Brain microvascular endothelial cell (primary cell): ENCODE measurements around the gene EIF4E2.

Experiments
- DNase-seq: peaks from one replicate; pipeline ENCODE4 v3.0.0-alpha.2; 2020
- H3K27ac ChIP-seq: fragments of 250-450 bp; sonication (Bioruptor Pico); 2 replicates; pipeline ENCODE4 v1.5.1; 2020; ENCODE audit warnings: mild to moderate bottlenecking, moderate library complexity
- H3K27me3 ChIP-seq: fragments of 250-450 bp; sonication (Bioruptor Pico); replicated peaks from 2 replicates; pipeline ENCODE4 v1.5.1; 2020; ENCODE audit warnings: mild to moderate bottlenecking
- H3K36me3 ChIP-seq: fragments of 250-450 bp; sonication (Bioruptor Pico); replicated peaks from 2 replicates; pipeline ENCODE4 v1.5.1; 2020; ENCODE audit warnings: mild to moderate bottlenecking
- H3K4me3 ChIP-seq: 2 replicates; pipeline ENCODE4 v1.5.1; 2011; ENCODE audit warnings: low read depth, mild to moderate bottlenecking, control low read depth, low read length, moderate library complexity
- CTCF ChIP-seq: IDR thresholded peaks from 2 replicates; pipeline ENCODE4 v1.5.1; 2011; ENCODE audit warnings: low read depth, mild to moderate bottlenecking, moderate library complexity, low read length, control low read depth, inconsistent platforms; ENCODE audit errors: missing control alignments
- in situ Hi-C: cut with HindIII; loops from 2 replicates; pipeline ENCODE4 v1.10.0; 2017; ENCODE audit warnings: low sequenced_read_pairs, low pct_ligation_motif_present

EIF4E2 gene

GRCh38 chr2:232519581-232520438, 30.7 kb upstream of the EIF4E2 start, which contains the start of gene PRSS56:
TSS of gene PRSS56 (plus strand) at chr2:232520388. CDS start at chr2:232520599, 211 bp downstream.
- H3K27me3 ChIP-seq = peaks cover 57% of the 10 kb centered on the region
- TF ChIP-seq CTCF = no peak
- no peak within 1 kb of the TSS for H3K4me3 ChIP-seq
- in situ Hi-C loops = no loop called here
- no peak for DNase-seq
- no peak within 1 kb of the TSS for H3K27ac ChIP-seq
- no peaks in the 10 kb centered on the region for H3K36me3 ChIP-seq

GRCh38 chr2:232520489-232520888, 30.0 kb upstream of the EIF4E2 start:
- Histone ChIP-seq H3K27me3 (peaks cover 57% of the 10 kb centered on the region), H3K4me3 (no peak overlapping the region), H3K27ac (no peak overlapping the region), H3K36me3 (no peaks in the 10 kb centered on the region)
- in situ Hi-C loops = no loop called here
- TF ChIP-seq CTCF = no peak
- no peak for DNase-seq

- no peak overlapping the region for H3K27ac ChIP-seq
- in situ Hi-C loops = no loop called here
- no peak for DNase-seq
- no peak overlapping the region for H3K4me3 ChIP-seq
- TF ChIP-seq CTCF = no peak
- peaks cover 57% of the 10 kb centered on the region for H3K27me3 ChIP-seq
- H3K36me3 ChIP-seq = no peaks in the 10 kb centered on the region
Observed at GRCh38 chr2:232521098-232521497, 29.4 kb upstream of the EIF4E2 start.

- in situ Hi-C loops = no loop called here
- Histone ChIP-seq H3K27ac (no peak overlapping the region), H3K36me3 (no peaks in the 10 kb centered on the region), H3K27me3 (peaks cover 57% of the 10 kb centered on the region), H3K4me3 (no peak overlapping the region)
- DNase-seq = no peak
- peak; percentile 41 for TF ChIP-seq CTCF
Observed at GRCh38 chr2:232521959-232522622, 28.4 kb upstream of the EIF4E2 start.

- no peak overlapping the region for H3K4me3 ChIP-seq
- in situ Hi-C loops = no loop called here
Observed at GRCh38 chr2:232522623-232523401, 27.7 kb upstream of the EIF4E2 start.

More at GRCh38 chr2:232522623-232523401, 27.7 kb upstream of the EIF4E2 start:
- no peak overlapping the region for H3K27ac ChIP-seq
- no peak for TF ChIP-seq CTCF
- DNase-seq = no peak
- H3K36me3 ChIP-seq = no peaks in the 10 kb centered on the region
- H3K27me3 ChIP-seq = peaks cover 56% of the 10 kb centered on the region
